NCI-H510A treated with DMSO at 0.1 percent for 48 hours (cell line): ENCODE data around the gene SEH1L.

Experiments
- DNase-seq: peaks from one replicate; lab custom pipeline; 2025; lab: John Stamatoyannopoulos, UW

SEH1L gene

DNA sequence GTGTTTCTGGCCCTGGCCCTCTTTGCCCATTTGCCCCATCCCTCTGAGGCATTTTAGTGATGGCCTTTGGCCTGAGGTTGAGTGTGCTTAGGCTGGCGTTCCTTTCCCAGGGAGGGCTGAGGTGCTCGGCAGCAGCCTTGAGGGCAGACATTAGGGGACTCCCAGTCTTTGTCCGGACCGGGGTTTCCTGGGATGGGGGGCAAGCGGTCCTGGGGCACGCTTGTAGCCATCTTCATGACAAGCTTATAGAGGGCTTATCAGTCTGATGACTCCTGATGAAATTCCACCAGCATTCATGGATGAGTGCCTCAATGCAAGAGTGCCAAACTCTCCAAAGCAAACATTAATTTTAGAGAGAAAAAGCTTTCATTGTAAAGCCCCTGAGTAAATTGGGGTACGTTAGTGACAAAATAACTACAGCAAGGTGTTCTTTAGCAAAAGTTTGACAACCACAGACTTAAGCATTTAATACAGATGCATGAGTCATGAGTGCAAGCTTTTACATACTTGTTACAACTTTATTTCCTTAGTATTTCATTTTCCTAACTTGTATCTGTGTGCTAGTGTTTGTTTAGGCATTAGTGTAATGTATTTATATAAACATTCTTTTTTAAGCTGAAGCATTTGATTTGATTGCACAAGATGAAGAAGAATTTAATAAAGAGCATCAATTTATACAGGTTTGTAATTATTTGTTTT is 89.0 kb downstream of the SEH1L start:
- DNase-seq: no peak
